ENCODE measurements around the gene PRKCB. TPM values are rescaled to one million over a fixed set of nuclear protein-coding genes. Genes with fewer than 3 reads are reported as not detected.

Gene PRKCB
- total RNA-seq, 4 donors from 2014 or later = 0.51 to 1.3 (median 1.1) TPM

DNA sequence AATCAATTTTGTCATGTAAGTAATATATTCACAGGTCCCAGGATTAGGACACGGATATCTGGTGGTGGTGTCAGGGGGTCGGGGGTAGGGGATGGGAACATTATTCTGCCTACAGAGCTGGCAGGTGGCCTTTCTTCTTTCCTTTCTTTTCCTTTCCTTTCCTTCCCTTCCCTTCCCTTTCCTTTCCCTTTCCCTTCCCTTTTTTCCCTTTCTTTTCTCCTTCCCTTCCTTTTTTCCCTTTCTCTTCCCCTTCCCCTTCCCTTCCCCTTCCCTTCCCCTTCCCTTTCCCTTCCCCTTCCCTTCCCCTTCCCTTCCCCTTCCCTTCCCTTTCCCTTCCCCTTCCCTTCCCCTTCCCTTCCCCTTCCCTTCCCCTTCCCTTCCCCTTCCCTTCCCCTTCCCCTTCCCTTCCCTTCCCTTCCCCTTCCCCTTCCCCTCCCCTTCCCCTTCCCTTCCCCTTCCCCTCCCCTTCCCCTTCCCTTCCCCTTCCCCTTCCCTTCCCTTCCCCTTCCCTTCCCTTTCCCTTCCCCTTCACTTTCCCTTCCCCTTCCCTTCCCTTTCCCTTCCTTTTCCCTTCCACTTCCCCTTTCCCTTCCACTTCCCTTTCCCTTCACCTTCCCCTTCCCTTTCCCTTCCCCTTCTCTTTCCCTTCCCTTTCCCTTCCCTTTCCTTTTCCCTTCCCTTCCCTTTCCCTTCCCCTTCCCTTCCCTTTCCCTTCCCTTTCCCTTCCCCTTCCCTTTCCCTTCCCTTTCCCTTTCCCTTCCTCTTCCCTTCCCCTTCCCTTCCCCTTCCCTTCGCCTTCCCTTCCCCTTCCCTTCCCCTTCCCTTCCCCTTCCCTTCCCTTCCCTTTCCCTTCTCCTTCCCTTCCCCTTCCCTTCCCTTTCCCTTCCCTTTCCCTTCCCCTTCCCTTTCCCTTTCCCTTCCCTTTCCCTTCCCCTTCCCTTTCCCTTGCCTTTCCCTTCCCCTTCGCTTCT is 145.9 kb downstream of the PRKCB start:
- DNase-seq (no peak), ATAC-seq (no peak)
- no peaks in the 10 kb centered on the region for H3K4me1 ChIP-seq
- H3K27ac ChIP-seq = no peak overlapping the region
- H3K27me3 ChIP-seq = no peaks in the 10 kb centered on the region
- no peak overlapping the region for H3K4me3 ChIP-seq
- H3K36me3 ChIP-seq = no peaks in the 10 kb centered on the region
- intact Hi-C loops (cut with DNase I; ENCODE audit: low total_unique reads) (no loop called here), in situ Hi-C loops (cut with MboI; ENCODE audit: low sequenced_read_pairs in 4 of 4) (no loop called here)
- H3K9me3 ChIP-seq = no peaks in the 10 kb centered on the region
- no peak for TF ChIP-seq CTCF (IDR thresholded peaks at IDR 0.05 in 4 of 5, conservative IDR thresholded peaks at IDR 0.05 in 1 of 5)

DNA sequence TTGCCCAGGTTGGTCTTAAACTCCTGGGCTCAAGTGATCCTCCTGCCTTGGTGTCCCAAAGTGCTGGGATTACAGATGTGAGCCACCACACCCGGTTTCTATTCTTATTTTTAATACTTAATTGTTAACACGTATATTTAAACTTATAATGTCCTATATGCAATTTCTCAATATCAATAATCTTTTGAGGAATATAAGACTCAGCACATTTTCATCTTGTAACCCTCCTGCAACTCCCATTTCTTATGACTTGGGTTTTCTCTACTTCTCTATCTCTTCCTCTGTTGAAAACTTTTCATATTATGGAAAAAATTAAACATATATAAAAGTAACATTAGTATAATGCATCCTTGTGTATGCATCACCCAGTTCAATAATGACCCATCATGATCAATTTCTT is 150.7 kb downstream of the PRKCB start:
- H3K27me3 ChIP-seq = no peaks in the 10 kb centered on the region
- H3K4me3 ChIP-seq = no peak overlapping the region
- intact Hi-C loops (cut with DNase I; ENCODE audit: low total_unique reads) (no loop called here), in situ Hi-C loops (cut with MboI; ENCODE audit: low sequenced_read_pairs in 4 of 4) (no loop called here)
- DNase-seq = no peak
- H3K9me3 ChIP-seq = no peaks in the 10 kb centered on the region
- no peaks in the 10 kb centered on the region for H3K36me3 ChIP-seq
- no peak overlapping the region for H3K27ac ChIP-seq
- H3K4me1 ChIP-seq = no peaks in the 10 kb centered on the region
- no peak for ATAC-seq
- TF ChIP-seq CTCF (IDR thresholded peaks at IDR 0.05 in 4 of 5, conservative IDR thresholded peaks at IDR 0.05 in 1 of 5) (no peak), POLR2A (IDR thresholded peaks at IDR 0.05) (no peak)

- H3K36me3 ChIP-seq = no peaks in the 10 kb centered on the region
- DNase-seq = no peak
- in situ Hi-C loops (cut with MboI; ENCODE audit: low sequenced_read_pairs in 4 of 4) = no loop called here
- no peaks in the 10 kb centered on the region for H3K9me3 ChIP-seq
- intact Hi-C loops (cut with DNase I; ENCODE audit: low total_unique reads) = no loop called here
- ATAC-seq = no peak
- H3K27me3 ChIP-seq = no peaks in the 10 kb centered on the region
- TF ChIP-seq CTCF (IDR thresholded peaks at IDR 0.05 in 4 of 5, conservative IDR thresholded peaks at IDR 0.05 in 1 of 5) (no peak), POLR2A (IDR thresholded peaks at IDR 0.05) (no peak)
- H3K27ac ChIP-seq = no peak overlapping the region
- H3K4me1 ChIP-seq = no peaks in the 10 kb centered on the region
- no peak overlapping the region for H3K4me3 ChIP-seq
Observed at GRCh38 chr16:23987443-23987842, 151.7 kb downstream of the PRKCB start.

DNA sequence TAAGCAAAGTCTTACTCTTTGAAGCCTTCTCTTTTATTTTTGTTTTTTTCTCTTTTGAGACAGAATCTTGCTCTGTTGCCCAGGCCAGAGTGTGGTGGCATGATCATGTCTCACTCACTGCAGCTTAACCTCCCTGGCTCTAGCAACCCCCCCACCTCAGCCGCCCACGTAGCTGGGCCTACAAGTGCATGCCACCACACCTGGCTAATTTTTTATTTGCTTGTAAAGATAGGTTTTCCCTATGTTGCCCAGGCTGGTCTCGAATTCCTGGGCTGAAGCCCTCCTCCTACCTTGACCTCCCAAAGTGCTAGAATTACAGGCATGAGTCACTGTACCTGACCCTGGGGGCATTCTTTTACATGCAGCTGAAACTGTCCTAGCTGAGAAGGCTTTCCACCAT is 154.7 kb downstream of the PRKCB start:
- Histone ChIP-seq H3K36me3 (no peaks in the 10 kb centered on the region), H3K27me3 (no peaks in the 10 kb centered on the region), H3K4me1 (no peaks in the 10 kb centered on the region), H3K27ac (no peak overlapping the region), H3K4me3 (no peak overlapping the region), H3K9me3 (no peaks in the 10 kb centered on the region)
- no peak for ATAC-seq
- no peak for DNase-seq
- TF ChIP-seq POLR2A (IDR thresholded peaks at IDR 0.05) (no peak), CTCF (IDR thresholded peaks at IDR 0.05 in 4 of 5, conservative IDR thresholded peaks at IDR 0.05 in 1 of 5) (no peak)
- intact Hi-C loops (cut with DNase I; ENCODE audit: low total_unique reads) = no loop called here
- in situ Hi-C loops (cut with MboI; ENCODE audit: low sequenced_read_pairs in 4 of 4) = no loop called here

Measured in gastrocnemius medialis (tissue), 4 donors.